HG02763 (cell line): ENCODE data around the gene CAVIN2.

Experiments used
- ATAC-seq: cut with Tn5 transposase; IDR thresholded peaks from one replicate; pipeline ENCODE4 v1.9.1; 2021; ENCODE audit warnings: mild to moderate bottlenecking, moderate library complexity; ENCODE audit not compliant: unreplicated experiment

CAVIN2 gene, protein sequence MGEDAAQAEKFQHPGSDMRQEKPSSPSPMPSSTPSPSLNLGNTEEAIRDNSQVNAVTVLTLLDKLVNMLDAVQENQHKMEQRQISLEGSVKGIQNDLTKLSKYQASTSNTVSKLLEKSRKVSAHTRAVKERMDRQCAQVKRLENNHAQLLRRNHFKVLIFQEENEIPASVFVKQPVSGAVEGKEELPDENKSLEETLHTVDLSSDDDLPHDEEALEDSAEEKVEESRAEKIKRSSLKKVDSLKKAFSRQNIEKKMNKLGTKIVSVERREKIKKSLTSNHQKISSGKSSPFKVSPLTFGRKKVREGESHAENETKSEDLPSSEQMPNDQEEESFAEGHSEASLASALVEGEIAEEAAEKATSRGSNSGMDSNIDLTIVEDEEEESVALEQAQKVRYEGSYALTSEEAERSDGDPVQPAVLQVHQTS

GRCh38 chr2:191846515-191847476 lies at the start of gene CAVIN2:
CAVIN2 (minus strand) TSS chr2:191847088; CDS start chr2:191846925, 163 bp downstream.
- ATAC-seq = peak; percentile 50

DNA sequence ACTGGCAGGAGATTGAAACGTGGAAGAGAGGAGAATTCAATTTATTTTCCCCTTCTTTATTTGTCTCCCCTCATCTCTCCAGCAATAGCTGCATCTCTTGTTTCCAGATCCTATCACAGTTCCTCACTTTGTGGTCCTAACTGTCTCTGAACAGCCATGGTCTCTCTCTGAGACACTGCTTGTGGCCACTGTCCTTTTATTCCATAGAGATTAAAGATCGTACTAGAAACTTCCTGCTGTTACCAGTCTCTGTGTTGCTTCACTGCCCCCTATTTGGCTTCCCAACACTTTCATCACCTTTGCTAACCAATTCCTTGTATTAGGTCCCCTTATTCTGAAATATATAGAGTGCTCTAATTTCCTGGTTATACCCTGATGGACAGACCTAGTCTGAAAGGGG lies 48.9 kb upstream of the CAVIN2 start:
- no peak for ATAC-seq

GRCh38 chr2:191895195-191895594 lies 48.3 kb upstream of the CAVIN2 start:
- ATAC-seq = no peak

DNA sequence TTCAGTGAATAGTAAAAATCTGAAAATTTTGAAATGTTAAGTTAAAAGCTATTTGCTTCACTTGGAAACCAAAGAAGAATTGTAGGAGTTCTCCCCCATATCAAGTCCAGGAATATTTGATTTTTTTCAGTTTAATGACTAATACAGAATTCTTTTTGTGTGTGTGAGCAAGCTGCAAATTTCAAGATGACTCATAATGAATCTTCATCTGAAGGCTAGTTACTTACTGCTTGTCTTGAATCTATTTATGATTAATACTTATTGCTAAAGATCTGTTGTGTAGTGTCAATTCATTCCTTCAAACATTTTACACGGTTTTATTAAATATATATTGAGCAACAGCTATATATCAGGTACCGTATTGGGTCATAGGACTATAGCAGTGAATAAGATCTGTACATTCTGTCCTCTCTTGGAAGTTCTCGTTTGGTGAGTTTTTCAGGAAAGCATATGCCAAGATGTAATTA lies 47.8 kb upstream of the CAVIN2 start:
- ATAC-seq = no peak

DNA sequence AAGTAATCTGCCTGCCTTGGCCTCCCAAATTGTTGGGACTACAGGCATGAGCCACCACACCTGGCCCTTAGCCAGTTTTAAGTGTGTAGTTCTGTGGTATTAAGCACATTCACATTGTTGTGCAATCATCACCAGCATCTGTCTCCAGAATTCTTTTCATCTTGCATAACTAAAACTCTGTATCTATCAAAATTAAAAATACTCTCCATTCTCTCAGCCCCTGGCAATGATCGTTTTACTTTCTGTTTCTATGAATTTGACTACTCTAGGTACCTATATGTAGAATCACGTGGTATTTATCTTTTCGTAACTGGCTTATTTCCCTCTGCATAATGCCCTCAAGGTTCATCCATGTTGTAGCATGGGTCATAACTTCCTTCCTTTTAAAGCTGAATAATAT lies 45.5 kb upstream of the CAVIN2 start:
- no peak for ATAC-seq

DNA sequence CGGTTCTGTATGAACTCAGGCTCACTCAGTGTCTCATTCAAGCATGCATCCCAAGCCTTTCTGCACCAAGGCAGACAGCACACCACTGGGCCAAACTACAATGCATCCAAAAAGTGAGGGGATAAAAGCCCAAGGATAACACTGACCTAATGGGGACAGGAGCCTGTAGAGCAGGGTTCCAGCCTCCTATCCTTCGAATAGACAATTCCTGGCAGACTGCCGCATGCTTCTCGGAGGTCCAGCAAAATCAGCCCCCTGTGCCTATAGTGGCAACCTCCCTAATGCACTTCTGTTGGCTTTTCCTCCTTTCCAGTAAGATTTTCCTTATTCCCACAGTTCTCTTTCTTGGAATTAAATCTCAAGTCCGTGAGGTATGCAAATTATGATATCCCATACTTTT lies 44.8 kb upstream of the CAVIN2 start:
- no peak for ATAC-seq

GRCh38 chr2:191889931-191890330 lies 43.0 kb upstream of the CAVIN2 start:
- no peak for ATAC-seq

DNA sequence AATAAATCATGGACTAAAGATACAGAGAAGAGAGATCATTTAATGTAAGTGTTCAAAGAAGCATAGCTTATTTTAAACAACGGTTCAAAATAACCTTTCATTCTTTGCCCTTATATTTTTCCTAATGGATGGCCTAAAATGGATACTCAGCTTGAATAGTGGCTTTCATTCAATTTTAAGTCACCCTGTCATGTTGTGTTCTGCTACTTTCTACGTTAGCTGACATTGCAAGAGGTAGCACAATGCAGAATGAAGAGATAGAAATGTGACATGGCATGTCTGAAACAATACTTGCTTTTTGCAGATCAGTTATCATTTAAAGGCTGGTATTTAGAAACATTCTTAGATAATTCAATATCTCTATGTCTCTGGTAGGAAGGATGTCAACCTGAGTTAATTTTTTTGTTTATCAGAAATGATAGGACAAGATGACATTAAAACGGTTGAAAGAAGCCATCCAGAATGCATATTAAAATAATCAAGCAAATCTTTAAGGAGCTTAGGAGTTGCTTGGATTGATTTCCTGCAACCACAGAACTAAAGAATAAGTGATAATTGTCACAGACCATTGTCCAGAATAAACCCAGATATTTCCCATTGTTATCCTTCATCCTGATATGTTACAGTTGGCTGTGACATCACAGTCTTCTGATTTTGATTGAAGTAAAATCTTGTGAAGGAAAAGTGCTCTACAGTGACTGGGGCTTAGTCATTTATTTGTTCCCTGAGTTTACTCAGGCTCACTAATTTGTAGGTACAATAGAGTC lies 41.7 kb upstream of the CAVIN2 start:
- ATAC-seq = no peak

DNA sequence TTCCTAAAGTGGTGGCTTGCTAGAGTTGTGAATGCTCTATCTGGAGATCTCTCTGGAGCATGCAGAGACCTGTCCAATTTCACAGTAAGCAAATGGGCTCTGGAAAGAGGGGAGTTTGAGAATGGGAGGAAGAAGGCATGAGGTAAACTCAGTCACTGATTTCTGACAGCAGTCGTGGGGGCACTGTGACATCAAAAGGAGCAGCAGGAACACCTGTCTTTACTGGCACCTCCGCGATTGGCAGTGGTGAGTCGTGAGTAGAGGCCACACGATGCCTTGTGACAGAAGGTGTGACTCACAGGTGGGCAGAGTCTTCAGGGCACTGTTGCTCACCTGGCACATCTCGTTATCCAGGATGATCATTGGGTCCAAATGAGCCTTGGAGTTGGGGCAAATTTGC lies 38.8 kb upstream of the CAVIN2 start:
- ATAC-seq = no peak

DNA sequence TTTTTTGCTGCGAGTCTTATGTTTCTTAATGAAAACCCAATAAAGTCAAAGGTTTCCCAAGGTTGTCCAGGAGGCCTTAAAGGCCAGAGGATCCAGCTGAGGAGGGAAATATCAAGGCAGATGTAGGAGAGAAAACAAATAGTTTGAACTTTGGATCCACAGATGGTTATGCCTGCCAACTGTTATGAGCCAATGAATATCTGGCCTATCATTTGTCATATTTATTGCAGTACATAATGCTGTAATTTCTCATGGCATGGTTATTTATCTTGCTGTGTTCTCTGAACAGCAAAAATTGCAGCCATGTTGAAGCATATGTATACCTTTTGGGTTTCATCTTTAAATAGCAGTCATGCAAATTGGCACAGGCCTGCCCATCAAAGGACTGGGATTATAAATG lies 38.2 kb upstream of the CAVIN2 start:
- ATAC-seq = no peak

GRCh38 chr2:191881982-191882816 lies 35.3 kb upstream of the CAVIN2 start:
- no peak for ATAC-seq

DNA sequence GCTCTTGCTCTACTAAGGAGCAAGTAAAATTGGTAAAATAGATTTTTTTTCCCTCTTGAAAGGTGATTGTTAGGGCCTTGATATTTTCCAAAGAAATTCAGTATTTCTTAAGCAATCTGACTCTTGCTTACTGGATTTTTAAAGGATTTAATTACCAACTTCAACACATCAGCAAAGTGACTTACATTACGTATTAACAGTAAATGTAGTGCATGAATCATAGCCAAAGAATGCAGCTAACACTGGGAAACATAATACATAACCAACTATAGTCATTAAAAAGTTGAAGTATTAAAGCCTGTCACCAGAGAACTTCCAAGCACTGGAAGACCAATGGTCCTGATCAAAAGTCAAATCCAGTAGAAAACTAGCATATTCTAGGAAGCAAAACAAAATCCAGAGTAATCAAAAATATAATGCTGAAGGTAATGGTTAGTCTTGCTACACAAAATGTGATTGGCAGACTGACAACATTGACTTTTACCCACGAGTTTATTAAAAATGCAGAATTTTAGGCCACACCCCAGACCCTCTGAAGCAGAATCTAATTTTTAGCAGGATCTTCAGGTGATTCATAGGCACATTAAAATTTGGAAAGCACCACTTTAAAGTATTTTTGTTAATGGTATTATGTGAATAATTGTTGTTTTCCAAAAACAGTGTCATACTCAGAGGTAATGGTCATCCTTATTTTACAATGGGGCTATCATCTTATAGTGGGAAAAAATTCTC lies 31.8 kb upstream of the CAVIN2 start:
- ATAC-seq = no peak

GRCh38 chr2:191877875-191878274 lies 31.0 kb upstream of the CAVIN2 start:
- ATAC-seq = no peak

- ATAC-seq = no peak
Measured at GRCh38 chr2:191875859-191876258, 29.0 kb upstream of the CAVIN2 start.

DNA sequence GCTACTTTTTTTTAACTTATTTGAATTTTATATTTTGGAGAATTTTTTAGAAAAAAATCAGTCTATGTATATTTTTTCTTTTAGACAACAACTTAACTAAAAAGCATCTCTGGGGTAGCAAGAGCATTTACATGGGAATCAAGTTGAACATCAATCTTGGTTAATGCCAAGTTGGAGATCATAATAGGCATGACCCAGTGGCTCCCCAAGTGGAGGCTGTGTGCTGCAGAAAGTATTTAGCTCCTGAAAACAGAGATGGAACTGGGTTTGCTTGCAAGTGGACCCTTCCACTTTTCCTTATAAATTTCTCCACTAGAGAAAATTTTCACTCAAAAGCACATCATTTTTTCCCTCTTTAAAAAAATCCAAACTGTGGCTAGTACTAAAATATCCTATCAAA lies 23.9 kb upstream of the CAVIN2 start:
- ATAC-seq = no peak

DNA sequence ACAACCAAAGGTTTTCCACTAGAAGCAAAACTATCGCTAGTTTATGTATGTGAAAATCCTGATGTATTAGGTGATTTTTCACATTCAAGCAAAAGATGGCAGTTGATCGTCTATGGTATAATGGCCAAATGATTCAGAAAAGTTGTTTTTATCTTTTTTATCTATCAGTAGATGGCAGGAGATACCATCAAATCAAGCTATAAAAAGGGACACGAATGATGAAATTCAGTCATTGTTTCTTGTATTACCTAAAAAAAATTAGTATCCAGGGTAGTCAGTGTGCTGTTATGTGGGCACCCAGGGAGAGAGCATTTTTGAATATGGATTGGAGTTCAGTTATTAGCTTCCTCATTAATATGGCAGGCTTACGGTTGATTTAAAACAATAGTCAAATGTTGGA lies 22.9 kb upstream of the CAVIN2 start:
- no peak for ATAC-seq

DNA sequence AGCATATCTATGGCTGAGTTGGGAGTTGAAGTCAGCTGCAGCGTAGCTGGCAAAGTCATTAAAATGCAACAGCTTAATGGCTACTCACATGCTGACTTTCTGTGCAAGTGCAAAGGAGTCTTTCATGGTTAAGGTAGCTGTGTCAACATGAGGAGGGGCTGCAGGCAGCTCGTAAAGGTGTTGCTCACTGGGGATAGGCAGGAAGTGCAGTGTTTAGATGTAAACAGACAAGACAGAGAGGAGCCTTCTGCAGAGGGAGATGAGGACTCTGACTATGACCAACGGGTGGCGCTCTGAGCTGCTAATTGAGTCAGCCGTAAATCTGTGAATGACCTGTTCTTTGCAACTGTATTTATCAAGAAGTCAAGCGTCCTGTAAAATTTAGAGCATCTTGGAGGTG lies 22.3 kb upstream of the CAVIN2 start:
- no peak for ATAC-seq

GRCh38 chr2:191867507-191867847 lies 20.6 kb upstream of the CAVIN2 start:
- ATAC-seq = no peak

- no peak for ATAC-seq
Measured at GRCh38 chr2:191866675-191867506, 20.0 kb upstream of the CAVIN2 start.
